Measurements from ENCODE around the gene MDFI. TPM values are rescaled to one million over a fixed set of nuclear protein-coding genes. Genes with fewer than 3 reads are reported as not detected.
A peak's percentile ranks its signal among the peaks of the same experiment; 100 is the strongest.

The MDFI gene
- total RNA-seq, 1 donor from 2014 or later, result 67.7 TPM

DNA sequence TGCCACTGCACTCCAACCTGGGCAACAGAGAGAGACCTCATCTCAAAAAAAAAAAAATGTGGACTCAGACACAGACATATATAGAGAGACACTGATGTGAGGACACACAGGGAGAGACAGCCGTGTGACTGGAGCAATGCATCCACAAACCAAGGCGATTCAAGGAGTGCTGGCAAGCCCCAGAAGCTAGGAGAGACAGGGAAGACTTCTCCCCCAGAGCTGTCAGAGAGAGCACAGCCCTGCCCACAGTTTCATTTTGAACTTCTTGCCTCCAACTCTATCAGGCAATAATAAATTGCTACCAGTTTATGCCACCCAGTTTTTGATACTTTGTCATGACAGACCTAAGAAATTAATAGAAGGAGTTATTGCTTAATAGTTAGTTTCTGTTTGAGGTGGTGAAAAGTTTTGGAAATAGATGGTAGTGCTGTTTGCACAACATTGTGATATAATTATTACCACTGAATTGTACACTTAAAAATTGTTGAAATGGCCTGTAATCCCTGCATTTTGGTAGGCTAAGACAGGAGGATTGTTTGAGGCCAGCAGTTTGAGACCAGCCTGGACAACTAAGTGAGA lies 5.1 kb upstream of the MDFI start:
- no peak for DNase-seq (ENCODE audit: low spot score)

DNA sequence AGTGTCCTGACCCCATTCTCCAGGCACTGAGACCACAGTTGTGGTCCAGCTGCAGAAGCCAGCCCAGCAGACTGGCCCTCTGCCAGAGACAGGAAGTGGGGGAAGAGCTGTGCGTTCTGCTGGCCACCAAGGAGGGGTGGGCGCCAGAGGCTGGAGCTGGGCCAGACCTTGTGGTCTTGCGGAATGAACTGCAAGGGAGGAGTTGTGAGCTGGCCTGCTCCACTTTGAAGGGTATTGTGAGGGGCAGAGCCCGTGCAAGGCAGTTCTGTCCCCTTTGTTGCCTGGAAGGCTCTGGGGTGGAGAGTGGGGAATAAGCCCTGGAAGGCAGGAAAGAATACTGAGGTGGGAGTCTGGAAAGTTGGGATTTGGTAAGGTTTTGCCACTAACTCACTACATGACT lies 3.6 kb upstream of the MDFI start:
- peak; percentile 22 for DNase-seq (ENCODE audit: low spot score)

DNA sequence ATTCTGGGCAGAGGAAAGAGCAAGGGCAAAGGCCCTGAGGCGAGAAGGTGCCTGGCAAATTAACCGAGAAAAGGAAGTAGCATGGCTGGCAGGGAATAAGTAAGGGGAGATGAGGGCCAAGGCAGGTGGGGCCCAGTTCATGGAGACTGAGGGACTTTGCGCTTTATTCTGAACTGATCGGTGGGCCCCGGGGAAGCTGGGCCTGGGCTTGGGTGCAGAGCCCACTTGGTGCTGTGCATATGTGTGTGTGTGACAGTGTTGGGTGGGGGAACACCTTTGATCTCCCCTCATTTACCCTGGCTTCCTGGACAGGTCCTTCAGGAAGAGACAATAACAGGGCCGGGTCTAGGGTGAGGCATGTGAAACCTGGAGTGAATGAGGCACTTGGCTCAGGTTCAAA lies 2.9 kb upstream of the MDFI start:
- no peak for DNase-seq (ENCODE audit: low spot score)

- DNase-seq (ENCODE audit: low spot score), result peak; percentile 64
Measured at GRCh38 chr6:41636833-41637193, 1.5 kb upstream of the MDFI start.

GRCh38 chr6:41637194-41638001 lies 870 bp upstream of the MDFI start:
- peak; percentile 44 for DNase-seq (ENCODE audit: low spot score)

DNA sequence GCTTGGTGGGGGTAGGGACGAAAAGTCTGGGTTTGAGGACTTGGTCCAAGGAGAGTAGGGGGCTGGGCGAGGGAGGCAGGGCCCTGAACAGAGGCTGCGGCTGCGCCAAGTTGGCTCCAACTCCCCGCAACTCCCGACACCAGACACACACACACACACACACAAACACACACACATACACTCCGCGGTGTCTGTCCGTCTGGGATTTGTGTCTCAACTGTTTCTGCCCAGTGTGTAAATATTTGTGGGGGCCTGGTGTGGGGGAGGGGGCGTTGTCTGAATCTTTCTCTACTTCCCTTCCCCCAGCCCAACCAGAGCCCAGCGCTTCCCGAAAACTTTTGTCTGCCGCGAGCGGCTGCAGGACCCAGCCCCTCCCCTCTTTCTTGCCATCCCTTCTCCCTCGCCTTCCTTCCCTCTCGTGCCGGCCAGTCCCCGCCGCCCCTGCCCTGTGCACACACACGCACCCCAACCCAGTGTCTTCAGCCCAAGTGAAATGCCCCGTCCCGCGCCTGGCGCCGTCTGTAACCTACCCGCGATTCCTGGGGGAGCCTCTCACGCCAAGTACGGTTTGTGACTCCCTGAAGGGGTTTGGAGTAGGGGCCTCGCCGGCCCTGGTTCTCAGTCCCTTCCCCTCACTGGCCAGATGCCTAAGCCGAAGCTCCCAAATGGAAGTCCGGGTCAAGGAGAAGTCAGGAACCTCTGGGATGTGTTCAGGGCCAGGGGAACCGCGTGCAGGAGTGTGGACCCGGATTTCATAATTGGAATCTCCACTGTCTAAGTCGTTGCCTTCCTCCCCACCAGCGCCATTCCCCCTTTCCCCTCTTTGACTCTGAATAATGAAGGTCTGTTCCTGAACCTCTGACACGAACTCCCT lies 904 bp downstream of the MDFI start:
- DNase-seq (ENCODE audit: low spot score), result peak; percentile 82

DNA sequence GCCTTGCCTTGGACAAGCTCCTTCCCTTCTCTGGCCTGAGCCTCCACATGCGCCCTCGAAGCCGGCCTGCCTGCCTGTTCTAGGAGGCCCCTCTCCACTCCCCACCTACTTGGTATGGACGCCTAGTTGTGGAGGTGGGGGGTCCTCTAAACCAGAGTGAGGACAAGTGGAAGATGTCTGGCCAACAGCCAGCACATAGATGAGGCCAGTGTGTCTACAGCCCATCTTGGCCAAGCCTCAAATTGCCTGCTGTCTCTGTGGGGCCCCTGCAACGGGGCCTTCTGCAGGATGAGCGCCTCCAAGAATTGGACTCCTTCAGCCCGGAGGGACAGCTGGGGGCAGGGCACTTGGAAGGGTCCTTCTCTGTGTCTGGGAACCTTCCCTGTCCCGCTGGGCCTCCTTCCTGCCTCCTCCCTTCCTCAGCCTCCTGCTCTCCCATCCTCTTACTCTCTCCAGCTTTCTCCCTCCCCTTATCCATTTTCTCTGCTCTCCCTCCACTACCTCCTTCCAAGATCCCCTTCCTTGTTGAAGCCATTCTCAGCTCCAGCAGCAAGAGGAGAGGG lies 1.6 kb downstream of the MDFI start:
- peak; percentile 71 for DNase-seq (ENCODE audit: low spot score)

- no peak for DNase-seq (ENCODE audit: low spot score)
Measured at GRCh38 chr6:41640426-41640825, 2.2 kb downstream of the MDFI start.

- no peak for DNase-seq (ENCODE audit: low spot score)
Measured at GRCh38 chr6:41641352-41641925, 3.2 kb downstream of the MDFI start.

- DNase-seq (ENCODE audit: low spot score), result no peak
Measured at GRCh38 chr6:41642090-41642959, 4.1 kb downstream of the MDFI start.

DNA sequence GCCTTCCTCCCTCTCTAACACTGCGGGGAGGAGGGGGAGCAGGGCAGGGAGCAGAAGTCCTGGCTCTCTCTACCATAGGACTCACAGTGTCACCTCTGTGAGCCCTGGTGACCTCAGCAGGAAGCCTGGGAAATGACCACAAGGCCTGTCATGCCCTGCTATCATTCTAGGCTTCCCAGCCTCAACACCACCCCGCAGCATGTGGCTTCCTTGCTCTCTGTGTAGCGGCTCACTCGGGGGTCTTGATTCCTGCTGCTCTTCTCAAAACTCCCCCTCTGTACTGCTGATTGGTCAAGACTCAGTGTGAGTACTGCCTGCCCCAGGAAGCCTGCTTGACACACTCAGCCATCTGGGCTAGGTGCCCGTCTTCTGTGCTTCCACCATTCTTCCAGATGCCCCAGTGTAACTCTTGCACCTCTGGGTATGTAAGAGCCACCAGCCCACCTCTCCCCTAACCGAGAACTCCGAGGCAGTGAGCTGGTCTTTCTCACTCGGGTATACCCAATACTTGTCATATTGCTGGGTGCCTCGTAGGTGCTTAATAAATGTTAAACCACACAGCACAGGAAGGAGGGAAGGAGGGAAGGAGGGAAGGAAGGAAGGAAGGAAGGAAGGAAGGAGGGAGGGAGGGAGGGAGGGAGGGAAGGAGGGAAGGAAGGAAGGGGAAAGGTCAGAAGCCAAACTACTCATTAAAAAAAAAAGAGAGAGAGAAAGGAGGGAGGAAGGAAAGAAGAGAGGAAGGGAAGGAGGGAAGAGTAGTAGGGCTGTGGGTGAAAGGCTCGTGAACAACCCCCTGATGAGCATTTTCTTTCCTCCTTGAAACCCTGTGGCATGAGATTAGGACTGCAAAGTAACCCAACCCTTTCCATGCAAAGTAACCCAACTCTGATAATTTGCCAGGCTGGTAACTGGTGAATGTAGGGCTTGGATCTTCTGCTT lies 5.0 kb downstream of the MDFI start:
- no peak for DNase-seq (ENCODE audit: low spot score)

DNA sequence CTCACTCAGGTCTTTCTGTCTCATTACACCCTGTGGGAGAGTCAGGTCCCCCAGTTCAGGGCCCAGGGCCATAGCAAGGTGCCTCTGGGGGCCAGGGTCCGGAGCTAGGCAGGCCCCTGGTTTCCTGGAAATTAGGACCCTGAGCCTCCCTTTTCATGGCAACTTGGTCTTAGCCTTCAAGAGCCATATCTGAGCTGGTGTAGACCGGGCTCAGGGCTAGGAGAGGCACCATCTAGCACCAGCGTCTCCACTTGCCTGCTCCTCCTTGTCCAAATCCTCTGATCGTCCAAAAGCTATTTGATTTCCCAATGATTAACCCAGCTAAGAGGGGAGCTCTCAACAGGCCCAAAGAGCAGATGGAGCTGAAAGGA lies 5.6 kb downstream of the MDFI start:
- no peak for DNase-seq (ENCODE audit: low spot score)

- DNase-seq (ENCODE audit: low spot score), result peak; percentile 35
Measured at GRCh38 chr6:41644297-41644879, 6.1 kb downstream of the MDFI start.

DNA sequence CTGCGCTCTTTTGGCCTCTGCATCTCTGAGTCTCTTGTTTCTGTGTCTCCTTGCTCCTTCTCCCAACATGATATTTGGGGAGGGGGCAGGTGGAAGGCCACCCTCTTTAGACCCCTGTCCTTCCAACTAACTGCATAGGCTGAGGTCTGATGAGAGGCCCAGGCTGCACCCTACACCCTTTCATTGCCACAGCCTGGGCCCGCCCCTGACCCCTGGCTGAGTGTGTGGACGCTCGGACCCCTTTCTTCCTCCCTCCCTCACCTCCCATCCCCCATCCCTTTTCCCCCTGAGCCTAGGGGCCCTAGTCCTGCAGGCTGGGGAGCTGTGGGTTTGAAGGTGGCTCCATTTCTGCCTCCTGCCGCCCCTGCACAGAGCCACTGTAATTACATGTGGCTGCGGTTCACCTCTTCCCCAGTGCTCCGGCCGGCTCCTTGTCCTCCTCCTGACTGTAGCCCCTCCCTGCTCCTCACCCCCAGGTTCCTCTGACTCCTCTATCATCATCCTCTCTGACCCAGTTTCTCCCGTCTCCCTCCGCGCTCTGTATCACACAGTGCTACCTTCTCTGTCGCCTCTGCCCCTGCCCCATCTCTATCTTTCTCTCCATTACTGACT lies 6.8 kb downstream of the MDFI start:
- no peak for DNase-seq (ENCODE audit: low spot score)

- no peak for DNase-seq (ENCODE audit: low spot score)
Measured at GRCh38 chr6:41646026-41646795, 7.9 kb downstream of the MDFI start.

GRCh38 chr6:41647061-41647511 lies 8.8 kb downstream of the MDFI start:
- no peak for DNase-seq (ENCODE audit: low spot score)

GRCh38 chr6:41648070-41648585 lies 9.9 kb downstream of the MDFI start:
- DNase-seq (ENCODE audit: low spot score), result no peak

DNA sequence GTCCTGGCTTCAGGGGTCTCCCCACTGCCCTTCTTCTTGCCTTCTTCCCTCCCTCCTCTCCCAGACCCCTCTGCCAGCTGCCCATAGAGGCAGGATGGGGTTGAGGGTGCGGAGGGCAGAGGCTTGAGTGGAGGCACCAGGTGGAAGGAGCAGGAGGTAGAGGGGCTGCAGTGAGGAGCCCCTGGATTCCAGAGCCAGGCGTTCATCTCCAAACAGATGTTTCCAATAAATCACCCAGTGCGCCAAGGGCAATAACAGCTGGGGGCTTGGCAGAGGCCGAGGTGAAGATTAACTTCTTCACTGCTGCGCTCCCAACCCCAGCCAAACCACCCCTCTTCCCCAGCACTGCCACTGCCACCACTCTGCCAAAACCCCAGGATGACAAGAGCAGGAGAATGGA lies 10.7 kb downstream of the MDFI start:
- DNase-seq (ENCODE audit: low spot score), result no peak
